Upper lobe of left lung (tissue), 4 donors: ENCODE data around the gene ZNF594.
"Not testable (repeated sequence)": the region's sequence is repeated elsewhere in the genome, so short reads cannot be mapped to it uniquely, and the experiment has no call there.

Experiments used
- EP300 ChIP-seq, 4 donors: sonication (generic); formaldehyde crosslinking; IDR thresholded peaks; one replicate each; pipeline ENCODE4 v1.5.1; 2017; ENCODE audit warnings: antibody characterized with exemption in 4 of 4, control low read depth in 2 of 4
- POLR2AphosphoS5 ChIP-seq, 2 donors: sonication (generic); formaldehyde crosslinking; IDR thresholded peaks; one replicate each; pipeline ENCODE4 v1.5.1; 2017; ENCODE audit warnings: antibody characterized with exemption in 2 of 2
- TF ChIP-seq, protein P1 (sequence below), 6 experiments: fragments of 450-650 bp in 4 of 6; fragments of 200-600 bp in 2 of 6; sonication (generic) in 2 of 6; IDR thresholded peaks; one replicate each; pipeline ENCODE4 v1.5.1; 2016 to 2019; ENCODE audit warnings: antibody characterized with exemption in 6 of 6

DNA sequence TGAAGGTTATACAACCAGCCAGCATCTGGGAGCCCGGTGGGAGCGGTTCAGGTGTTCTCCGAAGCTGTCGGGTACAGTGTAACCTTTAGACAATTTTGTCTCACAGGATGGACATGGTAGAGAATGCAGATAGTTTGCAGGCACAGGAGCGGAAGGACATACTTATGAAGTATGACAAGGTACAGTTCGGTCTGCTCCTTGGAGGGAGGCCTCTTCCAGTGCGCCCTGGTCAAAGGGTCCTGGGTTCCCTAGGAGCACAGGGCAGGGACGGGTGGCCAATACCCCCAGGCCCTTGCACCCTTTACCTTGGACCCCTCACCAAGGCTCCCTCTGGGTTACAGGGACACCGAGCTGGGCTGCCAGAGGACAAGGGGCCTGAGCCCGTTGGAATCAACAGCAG is 61.4 kb downstream of the ZNF594 start:
- TF ChIP-seq, protein P1, sequence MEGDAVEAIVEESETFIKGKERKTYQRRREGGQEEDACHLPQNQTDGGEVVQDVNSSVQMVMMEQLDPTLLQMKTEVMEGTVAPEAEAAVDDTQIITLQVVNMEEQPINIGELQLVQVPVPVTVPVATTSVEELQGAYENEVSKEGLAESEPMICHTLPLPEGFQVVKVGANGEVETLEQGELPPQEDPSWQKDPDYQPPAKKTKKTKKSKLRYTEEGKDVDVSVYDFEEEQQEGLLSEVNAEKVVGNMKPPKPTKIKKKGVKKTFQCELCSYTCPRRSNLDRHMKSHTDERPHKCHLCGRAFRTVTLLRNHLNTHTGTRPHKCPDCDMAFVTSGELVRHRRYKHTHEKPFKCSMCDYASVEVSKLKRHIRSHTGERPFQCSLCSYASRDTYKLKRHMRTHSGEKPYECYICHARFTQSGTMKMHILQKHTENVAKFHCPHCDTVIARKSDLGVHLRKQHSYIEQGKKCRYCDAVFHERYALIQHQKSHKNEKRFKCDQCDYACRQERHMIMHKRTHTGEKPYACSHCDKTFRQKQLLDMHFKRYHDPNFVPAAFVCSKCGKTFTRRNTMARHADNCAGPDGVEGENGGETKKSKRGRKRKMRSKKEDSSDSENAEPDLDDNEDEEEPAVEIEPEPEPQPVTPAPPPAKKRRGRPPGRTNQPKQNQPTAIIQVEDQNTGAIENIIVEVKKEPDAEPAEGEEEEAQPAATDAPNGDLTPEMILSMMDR (IDR thresholded peaks at IDR 0.05): not testable (repeated sequence)
- not testable (repeated sequence) for TF ChIP-seq EP300, POLR2AphosphoS5 (IDR thresholded peaks at IDR 0.05)
